Left hindlimb (tissue), 1 donor: ENCODE results near the gene SH3PXD2B.
"Not testable (repeated sequence)": the region's sequence is repeated elsewhere in the genome, so short reads cannot be mapped to it uniquely, and the experiment has no call there.

Source experiments
- DNase-seq: peaks from one replicate; pipeline ENCODE4 v3.0.0-alpha.2; 2018

Gene SH3PXD2B

GRCh38 chr5:172485511-172486202 lies 31.3 kb upstream of the SH3PXD2B start:
- no peak for DNase-seq

GRCh38 chr5:172484664-172485063 lies 30.3 kb upstream of the SH3PXD2B start:
- no peak for DNase-seq

DNA sequence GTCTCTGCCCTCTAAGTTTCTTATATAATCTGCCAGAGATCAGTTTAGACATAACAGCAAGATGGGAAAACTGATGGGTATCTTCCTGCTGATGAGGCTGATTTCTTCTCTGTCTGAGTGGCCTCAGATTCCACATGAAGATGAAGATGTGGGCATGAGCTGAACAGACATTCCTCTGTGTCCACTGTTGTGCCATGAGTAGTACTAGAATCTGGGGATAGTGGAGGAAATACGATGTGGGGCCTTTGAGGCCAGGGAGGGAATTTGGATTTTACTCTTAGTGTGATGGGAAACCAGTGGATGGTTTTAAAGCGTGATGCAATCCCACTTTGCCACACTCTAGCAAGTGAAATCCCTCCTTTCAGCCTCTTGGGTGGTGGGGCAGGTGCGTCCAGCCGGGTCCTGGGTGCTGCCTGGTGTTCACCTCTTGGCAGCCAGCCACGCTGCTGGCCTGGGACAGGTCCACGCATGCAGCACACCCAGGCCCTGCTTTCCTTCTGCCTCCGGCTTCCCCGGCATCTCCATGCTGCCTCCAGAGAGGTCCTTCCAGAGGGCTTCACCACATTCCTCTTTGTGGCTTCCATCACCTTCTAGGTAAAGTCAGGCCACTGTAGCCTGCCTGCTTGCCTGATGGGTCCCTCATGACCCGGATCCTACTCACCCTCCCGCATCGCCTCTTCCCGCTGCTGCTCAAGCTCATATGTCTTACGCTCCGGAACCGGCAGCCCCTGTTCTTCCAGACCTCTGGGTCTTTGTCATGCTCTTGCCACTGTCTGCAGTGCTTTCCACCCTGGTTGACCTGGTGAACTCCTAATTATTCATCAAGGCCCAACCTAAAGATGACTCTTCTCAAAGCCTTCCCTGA lies 28.1 kb upstream of the SH3PXD2B start:
- DNase-seq: no peak

DNA sequence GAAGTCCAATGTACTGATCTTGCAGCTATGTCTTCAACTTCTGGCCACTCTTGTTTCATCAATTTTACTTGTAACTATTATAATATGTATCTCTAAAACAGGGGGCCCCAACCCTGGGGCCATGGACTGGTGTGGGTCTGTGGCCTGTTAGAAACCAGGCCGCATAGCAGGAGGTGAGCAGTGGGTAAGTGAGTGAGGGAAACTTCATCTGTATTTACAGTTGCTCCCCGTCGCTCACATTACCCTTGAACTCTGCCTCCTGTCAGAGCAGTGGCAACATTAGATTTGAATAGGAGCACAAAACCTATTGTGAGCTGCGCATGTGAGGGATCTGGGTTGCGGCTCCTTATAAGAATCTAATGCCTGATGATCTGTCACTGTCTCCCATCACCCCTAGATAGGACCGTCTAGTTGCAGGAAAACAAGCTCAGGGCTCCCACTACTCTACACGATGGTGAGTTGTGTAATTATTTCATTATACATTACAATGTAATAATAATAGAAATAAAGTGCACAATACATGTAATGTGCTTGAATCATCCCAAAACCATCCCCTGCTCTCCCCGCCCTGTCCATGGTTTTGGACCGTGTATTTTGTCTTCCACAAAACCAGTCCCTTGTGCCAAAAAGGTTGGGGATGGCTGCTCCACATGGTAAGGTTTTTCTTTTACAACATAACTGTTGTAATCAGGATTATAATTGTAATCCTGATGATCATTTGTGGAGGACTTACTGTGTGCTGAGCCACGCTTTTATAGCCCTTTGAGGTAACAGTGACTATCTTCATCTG lies 26.9 kb upstream of the SH3PXD2B start:
- no peak for DNase-seq

- no peak for DNase-seq
These were observed 25.4 kb upstream of the SH3PXD2B start for GRCh38 chr5:172479784-172480115.

- DNase-seq: peak; percentile 88
These were observed 24.9 kb upstream of the SH3PXD2B start for GRCh38 chr5:172479034-172479783.

- not testable (repeated sequence) for DNase-seq
These were observed 24.3 kb upstream of the SH3PXD2B start for GRCh38 chr5:172478695-172479033.

- DNase-seq: no peak
These were observed 23.9 kb upstream of the SH3PXD2B start for GRCh38 chr5:172478256-172478655.

DNA sequence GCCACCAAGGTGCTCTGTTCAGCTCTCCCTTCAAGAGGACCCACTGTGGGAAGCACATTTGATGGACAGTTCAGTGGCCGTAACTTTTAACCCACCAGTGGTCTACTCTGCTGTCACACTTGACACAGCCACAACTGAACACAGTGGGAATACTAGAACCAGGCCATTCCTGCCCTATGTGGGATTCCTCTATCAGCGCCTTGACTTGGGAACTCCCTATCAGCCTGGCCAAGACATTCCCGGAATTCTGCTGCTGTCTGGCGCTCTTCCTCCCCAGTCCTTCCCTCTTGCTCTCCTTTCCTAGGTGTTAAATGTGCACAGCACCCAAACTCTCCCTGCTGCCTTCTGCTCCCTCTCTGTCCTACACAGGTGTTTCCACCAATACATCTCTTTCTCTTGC lies 23.1 kb upstream of the SH3PXD2B start:
- no peak for DNase-seq

DNA sequence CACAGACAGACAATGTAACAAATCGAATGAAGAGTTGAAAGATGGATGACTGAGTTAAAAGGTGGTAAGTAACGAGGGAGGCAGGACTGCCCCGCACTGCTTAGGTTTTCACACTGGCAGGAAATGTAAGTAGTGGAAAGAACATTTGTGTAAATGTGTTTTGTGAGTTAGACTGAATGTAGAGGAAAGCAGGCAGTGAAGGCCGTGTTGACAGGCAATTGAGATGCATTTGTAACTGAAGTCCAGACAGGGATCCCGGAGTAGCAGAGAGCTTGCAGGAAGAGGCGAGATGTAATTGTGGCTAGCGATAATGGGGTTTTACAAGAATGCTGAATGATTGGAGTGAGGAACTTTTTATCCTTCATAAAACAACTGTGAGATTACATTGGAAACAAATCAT lies 20.0 kb upstream of the SH3PXD2B start:
- no peak for DNase-seq

DNA sequence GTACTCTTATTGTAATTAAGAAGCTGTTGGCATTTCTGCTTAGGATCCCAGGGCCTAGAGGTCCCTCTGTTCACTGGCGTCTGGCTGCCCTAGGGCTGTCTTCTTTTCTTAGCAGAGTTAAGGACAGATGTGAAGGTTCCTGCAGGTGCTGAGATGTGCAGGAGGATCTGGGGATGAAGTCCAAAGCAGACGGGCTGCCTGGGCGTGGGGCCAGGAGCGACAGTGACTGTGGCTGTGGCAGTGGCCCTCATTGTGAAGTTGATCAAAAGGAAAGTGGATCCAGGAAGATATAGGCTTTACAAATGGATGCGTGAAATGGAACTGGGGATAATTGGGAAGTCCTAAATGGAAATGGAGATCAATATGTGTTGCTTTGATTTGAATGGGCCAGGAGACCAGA lies 19.1 kb upstream of the SH3PXD2B start:
- no peak for DNase-seq

- DNase-seq: no peak
These were observed 15.4 kb upstream of the SH3PXD2B start for GRCh38 chr5:172469697-172470096.

DNA sequence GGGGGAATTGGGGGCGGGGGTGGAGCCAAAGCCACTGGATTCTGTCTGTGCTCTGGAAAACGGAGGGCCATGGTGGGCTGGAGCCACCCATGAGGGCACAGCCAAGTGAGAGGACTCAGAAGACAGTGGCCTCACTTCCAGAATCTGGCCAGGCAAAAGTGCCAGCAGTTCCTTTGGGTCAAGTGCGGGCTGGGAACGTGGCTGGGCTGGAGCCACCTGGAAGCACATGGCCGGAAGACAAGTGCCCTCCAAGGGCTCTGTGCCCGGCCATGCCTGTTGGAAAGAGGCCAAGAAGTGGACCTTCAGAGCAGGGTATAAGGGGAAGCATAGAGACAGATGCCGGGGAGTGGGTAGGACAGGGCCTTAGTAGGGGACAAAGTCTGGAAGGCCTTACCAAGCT lies 11.7 kb upstream of the SH3PXD2B start:
- no peak for DNase-seq

- no peak for DNase-seq
These were observed 8.7 kb upstream of the SH3PXD2B start for GRCh38 chr5:172463031-172463430.

DNA sequence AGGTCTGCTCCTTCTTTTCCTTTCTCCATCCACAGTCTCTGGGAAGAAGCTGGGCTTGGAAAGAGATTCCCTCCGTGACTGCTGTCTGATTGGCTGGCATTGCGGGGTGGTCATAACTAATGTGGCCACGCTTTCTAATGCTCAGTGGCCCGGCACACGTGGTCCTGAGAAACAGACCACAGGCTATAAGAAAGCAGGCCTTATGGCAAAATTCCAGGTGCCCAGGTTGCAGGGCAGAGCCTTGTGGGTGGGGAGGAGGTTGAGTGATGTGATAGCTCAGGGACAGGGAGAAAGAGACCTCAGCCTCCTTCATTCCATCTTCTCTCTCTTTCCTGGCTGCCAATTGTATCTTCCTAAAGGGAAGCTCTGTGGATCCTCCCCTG lies 5.4 kb upstream of the SH3PXD2B start:
- no peak for DNase-seq

DNA sequence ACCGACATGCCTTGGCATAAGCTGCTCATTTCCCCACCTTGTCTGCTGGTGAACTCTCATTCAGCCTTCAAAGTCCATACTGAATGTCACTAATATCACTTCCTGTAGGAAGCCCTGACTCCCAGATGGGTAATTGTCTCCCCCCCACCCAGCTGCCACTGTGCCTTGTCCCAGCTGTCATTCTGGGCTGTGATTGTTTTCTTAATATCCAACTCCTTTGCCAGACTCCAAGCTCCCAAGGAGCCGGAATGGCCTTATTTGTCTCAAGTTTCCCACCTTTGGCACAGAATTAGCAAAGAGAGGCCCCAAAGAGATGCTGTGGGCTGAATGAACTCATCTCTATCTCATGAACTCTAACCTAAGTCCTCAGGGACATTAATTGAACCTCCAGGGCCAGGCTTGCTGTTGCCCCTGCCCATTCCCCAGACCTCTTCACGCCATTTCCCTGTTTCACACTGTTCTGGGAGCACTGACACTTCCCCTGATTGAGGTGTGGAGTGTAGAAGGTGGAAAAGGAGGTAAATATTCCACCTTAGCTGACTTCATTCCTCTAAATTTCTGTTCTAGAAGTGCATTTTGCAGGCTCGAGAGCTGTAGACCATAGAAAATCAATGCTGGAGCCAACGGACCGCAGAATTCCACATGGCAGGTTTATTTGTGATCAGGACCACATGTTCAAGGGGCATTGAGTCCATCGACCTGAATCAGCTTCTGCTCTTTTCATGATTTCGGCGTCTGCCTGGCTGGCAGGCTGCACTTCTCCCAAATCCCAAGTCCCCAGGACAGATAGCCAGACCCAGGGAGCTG lies 4.9 kb upstream of the SH3PXD2B start:
- DNase-seq: no peak

GRCh38 chr5:172456076-172456722 lies 1.9 kb upstream of the SH3PXD2B start:
- no peak for DNase-seq

DNA sequence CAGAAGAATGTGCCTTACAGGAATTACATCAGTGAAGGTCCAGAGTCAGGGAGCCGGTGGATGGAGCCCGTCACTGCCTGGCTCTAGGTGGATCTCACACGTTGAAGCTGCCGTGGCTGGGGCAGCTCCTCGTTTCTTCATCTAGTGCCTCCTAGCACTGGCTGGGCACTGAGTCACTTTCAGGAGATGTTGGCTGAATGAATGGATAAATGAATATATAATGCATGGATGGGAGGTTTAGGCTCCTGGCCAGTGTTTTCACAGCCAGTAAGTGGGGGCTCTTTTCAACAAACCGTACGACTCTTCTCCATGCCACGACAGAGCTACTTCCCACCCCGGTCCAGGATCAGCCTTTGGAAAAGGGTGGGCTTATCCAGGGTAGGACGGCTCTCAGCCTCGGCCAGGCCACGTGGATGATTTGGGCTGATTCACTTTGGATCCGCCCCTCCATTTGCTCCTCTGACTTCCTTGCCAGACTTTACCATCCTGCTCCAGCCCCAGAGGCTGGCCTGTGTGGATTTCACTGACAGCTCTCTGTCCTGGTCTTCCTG lies 1.3 kb upstream of the SH3PXD2B start:
- DNase-seq: peak; percentile 82

DNA sequence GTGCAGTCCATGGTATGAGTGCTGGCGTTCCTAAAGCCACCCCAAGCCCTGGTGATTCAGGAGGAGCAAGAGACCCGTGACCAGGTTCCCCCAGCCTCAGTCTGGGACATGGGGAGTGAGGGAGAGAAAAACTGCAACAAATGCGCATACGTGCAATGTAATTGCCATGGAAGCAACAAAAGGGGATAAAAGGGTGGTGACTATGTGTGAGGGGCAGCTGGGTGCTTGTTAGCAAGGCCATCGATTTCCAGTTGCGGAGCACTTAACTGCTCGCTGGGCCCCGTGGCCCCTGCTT lies 709 bp upstream of the SH3PXD2B start:
- DNase-seq: no peak

DNA sequence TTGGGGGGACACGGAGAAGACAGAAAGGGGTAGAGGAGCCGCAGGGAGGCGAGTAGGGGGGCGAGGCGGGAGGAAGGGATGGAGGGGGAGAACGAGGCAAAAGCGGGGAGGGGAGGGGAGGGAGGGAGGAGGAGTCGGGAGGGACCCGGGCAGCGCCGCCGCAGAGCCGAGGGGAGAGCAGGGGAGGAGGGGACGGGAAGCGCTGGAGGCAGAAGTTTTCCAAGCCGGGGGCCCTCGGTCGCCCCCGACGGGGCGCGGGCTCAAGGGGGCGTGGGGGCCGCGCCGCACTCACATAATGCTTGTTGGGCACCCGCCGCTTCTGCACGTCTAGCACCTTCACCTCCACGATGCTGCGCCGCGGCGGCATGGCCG lies 353 bp downstream of the SH3PXD2B start:
- peak; percentile 80 for DNase-seq

DNA sequence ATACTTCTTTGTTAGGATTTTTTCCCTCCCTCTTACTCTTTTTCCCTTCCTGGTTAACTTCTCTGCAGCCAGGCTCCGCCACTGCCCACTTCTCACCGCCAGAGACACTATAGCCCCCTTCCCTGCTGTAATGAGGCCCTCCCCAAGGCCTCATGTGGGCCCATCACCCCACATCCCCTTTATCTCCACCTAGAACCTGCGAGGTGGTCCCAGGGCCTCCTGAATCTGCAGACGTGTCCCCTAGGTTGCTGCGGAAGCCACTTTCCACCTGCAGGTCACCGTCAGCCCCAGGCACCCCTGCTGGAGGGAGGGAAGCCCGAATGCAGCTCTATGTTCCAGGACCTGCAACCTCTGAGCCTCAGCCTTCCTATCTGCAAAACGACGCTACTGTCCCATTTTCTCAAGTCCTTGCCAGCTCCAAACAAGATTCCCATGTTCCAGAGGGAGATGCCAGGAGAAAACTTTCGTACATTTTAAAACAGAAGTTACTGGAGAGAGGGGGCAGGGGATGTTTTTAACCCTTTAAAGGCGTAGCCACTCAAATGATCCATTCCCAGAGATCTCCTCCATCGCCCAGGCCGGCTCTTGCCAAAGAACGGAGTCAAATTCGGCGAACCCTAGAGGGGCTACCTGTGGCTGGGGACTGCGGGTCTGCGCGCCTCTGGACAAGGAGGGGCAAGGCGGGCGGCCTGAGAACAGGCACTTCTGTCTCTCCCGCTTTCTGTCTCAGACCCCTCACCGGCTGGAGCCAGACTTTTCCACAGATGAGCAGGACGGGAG lies 929 bp downstream of the SH3PXD2B start:
- DNase-seq: peak; percentile 85
